ENCODE data around the gene DNM3.

DNA sequence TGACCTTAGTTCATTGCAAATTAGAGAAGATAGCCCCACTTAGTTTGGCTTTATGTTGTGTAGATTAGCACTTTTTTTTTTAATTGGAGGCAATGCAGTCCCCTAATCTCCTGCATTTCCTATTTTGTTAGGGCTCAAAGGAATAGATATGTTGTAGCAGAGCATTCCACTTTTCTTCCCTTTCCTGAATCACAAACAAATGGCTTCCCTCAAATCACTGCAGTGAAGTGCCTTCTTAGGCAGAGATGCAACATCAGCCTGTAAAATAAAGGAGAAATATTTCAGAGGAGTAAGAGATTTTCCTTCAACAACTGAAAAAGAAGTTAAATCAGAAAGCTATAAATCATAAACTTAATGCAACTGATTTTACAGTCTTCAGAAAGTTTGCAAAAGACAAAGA, 307.4 kb downstream of the DNM3 start:
- TF ChIP-seq POLR2A (IDR thresholded peaks at IDR 0.05; ENCODE audit: low read length) = no peak
- no peak for TF ChIP-seq GATA1 (IDR thresholded peaks at IDR 0.05; ENCODE audit: low read depth, low read length)
